IPS DF 4.7 (cell line): ENCODE data around the gene OPN4.

ENCODE experiments used
- DNase-seq: peaks from one replicate; pipeline ENCODE4 v3.0.0-alpha.2; 2013; ENCODE audit warnings: low spot score; ENCODE audit errors: extremely low read depth

Gene OPN4

DNA sequence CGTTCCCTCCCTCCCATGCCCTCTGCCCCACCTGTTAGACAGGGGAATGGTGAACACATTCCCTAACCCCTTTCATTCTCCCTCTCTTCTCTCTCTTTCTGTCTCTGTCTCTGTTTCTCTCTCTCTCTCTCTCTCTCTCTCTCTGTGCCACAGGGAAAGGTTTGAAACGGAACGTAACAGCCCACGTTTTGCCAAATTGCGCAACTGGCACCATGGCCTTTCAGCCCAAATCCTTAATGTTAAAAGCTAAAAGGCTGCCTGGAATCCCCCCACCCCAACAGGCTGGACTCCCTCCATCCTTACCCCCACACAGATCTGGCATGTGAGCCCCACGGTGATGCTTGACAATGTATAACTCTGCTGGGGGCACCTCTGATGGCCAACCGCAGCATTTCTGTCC lies 44.8 kb downstream of the OPN4 start:
- DNase-seq: no peak

DNA sequence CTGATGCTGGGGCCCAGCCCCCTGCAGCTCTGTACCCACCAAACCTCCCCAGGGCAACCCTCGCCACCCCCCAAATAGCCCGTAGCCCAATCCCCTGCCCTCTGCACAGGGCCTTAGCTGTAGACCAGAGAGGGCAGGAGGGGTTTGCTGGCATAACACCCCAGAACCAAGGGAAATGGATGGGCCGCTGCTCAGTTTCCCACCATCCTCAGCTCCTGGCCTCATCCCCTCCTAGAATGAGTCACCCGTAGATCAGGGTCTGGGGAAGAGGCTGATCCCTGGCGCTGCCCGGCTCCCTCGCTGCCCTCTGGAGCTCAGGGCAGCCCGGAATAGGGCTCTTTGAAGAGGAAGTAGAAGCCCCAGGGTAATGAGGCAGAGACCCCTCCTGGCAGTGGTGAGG lies 45.2 kb downstream of the OPN4 start:
- DNase-seq: no peak

DNA sequence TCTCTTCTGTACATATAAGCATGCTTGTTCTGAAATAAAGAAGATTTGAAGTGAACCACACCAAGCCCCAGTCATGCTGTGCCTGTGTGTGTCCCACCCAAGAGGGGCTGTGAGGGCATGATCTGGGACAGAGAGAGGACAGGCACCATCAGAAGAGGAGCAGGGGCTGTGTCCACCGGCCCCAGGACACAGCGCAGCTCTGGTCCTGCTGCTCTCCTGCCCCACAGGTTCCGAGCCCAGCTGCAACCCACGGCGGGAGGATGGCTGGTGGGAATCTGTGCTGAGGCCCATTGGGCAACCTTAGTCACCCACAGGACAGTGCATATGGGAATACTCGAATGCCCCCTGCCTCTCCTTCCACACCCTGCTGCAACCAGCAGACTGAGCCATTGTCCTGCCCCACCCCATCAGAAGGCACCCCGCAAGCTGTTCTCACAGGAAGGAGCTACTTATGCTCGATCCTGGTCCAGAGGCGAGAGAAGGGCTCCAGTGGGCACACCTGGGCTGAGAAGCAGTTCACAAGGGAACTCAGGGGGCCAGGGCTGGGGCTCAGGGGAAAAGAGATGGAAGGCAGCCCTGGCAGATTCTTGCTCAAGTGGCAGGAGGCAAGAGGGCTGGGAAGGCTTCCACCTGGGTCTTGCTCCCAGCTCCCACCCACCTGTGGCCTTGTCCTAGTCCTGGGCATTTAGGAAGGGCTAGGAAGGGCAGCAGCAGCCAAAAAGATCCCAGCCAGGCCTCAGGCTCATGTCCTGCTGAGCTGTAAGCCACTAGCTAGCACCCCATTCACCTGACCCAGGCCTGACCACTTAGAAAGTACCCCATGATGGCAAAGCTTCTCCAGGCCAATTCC lies 45.9 kb downstream of the OPN4 start:
- no peak for DNase-seq

DNA sequence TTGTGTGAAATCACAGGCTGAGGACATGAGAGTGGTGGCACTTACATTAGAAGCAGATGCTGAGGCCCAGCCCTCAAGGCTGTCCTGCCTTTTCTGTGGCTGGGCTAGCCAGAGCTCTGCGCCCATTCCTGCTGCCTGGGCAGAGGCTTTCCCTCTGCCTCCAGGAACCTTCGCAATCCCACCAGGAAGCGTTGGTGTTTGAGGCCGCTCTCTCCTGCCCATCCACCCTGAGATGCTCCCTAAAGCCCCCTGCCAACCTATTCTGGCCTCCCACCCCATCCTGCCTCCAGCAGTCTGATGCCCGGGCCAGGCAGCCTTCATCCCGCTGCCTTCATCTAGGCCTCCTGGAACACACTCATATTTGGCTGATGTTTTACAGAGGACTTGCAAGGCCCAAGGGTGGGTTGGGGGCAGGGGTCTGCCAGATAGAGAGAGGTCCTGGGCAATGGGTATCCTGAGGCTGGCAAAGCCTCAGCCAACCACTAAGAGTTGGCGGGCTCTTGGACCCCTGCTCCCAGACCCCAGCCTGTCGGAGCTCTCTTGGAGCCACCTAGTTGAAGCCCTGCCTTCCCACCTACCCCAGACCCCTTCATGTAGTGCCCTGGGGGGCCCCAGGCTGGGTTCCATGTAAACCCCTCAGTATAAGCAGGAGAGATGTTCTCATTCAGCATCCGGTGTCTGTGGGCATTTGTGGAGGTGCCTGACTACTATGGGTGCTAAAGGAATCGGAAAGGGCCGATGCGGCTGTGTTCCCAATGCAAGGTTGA lies 46.7 kb downstream of the OPN4 start:
- no peak for DNase-seq

DNA sequence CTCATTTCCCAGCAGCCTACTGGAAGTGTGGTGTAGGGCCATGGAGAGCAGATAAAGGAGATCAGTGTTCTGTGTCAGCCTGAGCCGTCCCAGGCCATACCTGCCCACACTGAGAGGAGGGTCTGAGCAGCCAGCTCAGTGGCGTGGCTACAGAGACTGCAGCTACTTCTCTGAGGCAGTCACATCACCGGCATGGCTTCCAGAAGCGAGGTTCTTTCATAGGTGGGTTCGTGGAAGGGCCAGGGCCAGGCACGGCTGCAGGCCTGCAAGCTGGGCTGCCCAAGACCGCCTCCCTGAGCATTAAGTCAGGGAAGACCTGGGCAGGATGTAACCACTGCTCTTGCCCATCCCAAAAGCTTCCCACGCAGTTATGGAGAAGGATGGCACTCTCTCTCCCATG lies 48.8 kb downstream of the OPN4 start:
- no peak for DNase-seq

DNA sequence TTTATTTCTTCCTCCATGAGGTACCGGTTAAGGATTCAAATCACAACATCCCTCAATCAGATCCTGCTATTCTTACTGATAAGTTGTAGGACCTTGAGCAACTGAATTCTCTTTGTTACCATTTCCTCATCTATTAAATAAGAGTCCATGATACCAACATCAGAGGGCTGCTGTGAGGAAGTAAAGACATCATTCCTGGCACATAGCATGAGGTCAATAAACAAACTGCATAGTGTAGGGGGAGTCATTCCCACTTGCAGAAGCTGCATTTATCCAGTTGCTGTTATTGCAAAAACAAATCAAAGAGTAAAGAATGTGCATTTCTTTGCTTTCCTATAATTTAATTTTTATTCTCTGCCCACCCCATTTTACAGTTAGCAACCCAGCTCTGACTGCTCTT lies 50.8 kb downstream of the OPN4 start:
- no peak for DNase-seq

DNA sequence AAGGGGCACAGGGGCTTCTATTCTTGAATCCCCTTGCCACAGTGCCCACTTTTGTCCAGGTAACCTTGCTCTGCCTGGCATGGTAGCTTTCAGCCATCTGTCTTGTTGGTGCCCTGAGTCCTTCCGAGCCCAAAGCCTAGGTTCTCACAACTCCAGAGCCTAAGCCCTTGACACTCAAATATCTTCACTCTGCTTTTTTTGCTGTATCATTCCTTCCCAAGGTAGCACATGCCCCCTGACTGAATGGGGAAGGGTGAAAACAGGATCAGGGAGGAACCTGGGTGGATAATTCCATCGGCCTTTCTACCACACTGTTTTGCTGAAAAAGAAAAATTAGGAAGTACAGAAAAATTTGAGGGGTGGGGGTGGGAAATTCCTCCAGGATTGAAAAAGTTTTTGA lies 51.6 kb downstream of the OPN4 start:
- no peak for DNase-seq

DNA sequence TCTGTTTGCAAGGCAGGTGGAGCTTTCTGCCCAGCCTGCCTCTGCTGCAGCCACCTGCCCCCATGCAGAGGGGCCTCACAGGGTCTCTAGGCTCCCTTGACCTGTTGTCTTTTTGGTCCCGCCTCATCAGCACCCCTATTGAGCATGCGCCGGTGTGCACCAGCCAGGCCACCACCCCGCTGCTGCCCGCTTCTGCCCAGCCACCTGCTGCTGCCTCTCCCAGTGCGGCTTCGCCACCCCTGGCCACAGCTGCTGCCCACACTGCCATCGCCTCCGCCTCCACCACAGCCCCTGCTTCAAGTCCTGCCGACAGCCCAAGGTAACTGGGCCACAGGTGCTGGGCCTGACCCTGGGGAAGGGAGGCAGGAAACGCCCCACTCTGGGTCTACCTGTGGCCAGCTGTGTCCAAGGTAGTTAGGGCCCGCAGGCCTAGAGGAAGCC lies 52.1 kb downstream of the OPN4 start:
- DNase-seq: no peak

DNA sequence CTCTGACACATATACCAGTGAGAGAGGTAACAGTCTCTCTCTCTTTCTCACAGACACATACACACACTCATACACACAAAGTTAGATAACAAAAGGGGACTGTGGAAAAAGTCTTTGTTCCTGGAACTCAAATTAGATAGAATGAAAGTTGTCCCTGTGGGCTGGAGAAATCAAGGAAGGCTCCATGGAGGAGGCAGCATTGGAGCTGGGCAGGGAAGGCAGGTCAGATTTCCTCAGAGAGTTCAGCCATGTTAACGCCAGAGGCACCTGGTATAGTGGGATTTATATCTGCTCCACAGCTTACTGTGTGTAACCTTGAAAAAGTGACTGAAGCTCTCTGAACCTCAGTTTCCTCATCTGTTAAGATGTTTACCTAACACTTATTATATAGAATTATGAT lies 52.6 kb downstream of the OPN4 start:
- DNase-seq: no peak

DNA sequence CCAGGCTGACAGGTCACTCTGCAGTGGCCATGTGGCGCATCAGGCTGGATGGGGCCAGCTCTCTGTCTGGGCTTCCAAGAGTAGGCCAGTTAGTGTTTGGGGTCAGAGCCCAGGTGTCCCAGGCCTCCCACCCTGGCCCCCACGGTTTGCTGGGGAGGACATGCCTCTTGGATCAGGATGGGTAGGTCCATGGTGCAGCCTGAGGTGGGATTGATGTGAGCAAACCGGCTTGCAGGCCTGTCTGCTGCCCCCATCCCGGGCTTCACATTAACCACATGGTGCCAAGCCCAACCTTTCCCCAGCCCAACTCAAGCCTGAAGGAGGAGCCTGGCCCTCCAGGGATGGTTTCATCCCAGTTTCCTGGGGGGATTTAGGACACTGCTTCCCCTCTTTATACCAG lies 53.2 kb downstream of the OPN4 start:
- DNase-seq: no peak

DNA sequence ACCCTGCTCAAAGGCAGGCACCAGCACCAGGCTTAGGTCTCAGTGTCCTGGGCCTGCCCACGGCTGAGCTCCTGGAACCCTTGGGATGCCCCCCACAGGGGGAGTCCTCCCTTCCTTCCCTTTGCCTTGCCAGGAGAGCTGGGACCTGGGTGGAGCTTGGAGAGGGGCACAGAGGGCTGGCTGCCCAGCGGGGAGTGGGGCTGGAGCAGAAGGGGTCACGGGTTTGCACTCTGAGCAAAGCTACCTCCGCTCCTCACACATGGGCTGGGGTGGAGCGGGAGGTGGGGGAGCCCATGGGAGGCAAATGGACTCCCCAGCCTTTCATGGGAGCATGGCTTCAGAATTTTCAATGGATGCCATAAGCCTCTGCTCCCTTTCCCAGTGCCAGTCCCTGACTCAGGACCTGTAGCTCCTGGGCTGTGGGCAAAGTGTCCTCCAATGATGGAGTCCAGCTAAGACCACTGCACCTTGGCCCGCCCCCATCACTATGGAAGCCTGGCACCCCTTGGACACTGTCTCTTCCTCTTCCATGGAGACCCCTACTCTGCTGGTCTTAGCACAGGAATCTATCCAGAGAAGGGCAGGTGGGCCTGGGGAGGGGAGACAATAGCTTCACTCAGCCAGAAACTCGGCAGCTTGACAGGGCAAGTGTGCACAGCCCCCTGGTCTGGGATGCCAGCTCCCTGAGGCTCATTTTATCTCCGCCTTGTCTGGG lies 53.9 kb downstream of the OPN4 start:
- DNase-seq: no peak

DNA sequence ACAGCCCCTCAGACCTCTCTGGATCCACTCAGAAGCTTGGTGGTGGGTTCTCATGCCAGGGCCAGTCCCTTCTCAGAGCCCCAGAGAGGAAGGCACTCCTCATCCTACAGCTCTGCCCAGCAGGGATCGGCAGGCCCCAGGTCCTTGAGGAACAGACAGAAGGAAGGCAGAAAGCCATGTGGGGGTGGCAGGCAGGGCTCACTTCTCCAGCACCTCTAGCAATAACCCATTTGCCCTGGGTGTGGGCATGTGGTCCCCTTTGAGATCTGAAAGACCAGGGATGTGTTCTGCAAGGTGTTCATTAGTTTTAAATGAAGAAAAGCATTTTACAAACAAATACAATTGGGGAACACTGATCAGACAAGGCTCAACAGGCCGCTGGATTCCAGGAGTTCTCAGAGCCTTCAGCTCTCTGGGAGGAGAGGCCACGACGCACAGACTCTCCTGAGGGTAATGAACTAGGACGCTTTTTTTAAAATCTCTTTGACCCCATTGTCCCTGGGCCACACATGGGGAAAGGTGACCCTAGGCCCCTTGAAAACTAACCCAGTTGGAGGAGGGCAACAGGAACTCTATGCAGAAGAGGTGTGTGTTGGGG lies 54.5 kb downstream of the OPN4 start:
- DNase-seq: no peak

DNA sequence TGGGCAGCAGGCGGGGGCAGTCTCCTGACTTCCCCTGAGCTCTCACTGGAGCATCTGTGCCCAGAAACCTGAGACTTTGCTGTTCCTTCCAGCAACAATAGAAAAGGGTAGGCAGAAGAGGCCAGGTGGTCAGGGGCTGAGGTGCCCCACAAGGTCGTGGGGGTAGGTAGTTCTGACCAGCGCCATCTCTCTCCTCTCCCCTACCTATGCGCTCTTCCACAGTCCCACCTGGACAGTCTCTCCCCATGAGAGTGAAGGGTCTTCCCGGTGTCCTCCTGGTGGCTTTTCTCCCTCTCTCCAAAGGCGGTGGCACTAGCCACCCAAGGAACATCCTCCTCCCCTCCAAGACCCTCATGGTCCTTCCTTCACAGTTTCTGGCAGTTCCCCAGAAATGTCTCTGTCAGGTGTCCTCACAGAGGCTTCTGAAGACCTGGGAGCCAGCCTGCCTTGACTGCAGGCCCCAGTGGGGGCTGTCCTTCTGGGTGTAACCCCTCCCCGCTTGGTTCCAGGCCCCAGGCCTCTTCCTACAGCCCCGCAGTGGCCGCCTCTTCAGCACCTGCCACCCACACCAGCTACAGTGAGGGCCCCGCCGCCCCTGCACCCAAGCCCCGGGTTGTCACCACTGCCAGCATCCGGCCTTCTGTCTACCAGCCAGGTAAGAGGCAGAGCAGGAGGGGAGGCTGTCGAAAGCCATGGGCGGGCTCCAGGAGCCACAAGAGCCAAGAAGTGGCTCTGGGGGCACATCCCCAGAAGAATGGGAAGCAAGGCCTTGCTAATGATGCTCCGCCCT lies 55.2 kb downstream of the OPN4 start:
- DNase-seq: no peak

DNA sequence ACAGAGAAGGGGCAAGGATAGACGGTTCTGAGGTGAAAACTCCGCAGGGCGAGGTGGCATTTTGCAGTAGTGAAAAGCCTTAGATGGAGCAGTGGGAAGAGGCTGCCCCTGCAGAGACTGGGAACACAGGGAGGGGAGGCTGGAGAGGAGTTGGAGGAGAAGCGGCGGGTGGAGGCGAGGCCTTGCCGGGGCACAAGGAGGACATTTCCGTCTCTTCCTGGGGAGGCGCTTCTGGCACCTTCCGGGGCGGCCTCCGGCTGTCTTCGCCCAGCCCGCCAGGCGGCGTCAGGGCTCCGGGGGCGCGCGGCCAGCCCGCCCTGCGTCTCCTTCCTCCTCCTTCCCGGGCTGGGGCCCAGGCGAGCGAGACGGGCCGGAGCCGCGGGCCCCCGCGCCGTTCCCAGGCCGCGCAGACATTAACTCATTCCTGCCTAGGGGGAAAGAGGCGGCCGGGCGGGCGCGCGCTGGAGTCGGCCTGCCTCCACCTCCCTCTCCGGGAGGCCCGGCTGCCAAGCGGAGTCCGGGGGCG lies 56.7 kb downstream of the OPN4 start:
- DNase-seq: no peak

DNA sequence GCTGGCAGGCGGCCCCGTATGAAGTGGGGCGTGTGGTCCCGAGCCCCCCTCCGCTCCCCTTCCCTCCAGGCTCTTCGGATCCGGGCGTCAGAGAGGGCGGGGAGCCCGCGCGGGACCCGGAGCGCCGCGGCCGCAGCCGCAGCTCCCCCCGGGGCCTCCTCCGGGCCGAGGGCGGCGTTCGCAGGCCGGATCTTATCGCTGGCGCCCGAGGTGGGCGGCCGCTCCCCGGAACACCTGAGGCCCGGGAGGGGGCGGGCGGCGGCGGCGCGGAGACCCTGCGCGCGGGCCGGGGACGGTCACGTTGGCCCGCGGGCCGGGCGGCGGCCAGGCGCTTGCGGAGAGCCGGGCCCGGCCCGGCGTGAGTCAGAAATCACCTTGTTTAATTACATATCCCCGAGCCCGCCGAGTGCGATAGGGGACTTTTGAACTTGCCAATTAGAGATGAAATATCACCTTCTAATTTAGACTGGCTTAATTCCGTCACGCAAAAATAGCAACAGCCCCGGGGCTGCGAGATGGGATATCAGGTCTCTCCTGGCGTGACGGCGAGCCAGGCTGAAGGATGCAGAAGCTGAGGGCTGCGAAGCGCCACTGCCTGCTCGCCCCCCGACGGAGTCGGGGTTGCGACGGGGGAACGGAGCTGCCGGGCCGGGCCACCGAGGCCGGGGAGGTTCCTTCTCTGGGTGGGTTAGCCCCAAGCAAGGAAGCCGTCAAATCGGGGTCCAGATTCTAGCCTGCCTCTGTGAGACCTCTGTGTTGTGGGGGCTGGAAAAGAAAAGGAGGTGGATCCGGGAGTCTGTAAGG lies 57.4 kb downstream of the OPN4 start:
- DNase-seq: no peak

DNA sequence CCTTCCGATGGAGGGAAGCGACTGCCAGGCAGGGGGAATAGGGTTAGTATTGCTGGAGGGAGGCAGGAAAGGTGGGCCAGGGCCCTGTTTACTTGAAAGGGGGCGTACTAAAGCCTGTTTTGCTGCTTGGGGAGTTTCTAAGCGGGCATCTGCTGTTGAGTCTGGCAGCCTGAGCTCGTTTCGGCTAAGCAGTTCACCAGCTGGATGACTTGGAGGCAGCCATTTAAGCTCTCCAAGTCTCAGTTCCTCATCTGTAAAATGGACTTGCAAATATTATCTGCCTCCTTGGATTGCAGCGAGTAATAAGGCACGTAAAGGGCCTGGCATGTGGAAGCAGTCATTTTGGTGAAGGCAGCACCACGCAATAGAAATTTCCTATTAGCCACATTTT lies 58.0 kb downstream of the OPN4 start:
- DNase-seq: no peak

DNA sequence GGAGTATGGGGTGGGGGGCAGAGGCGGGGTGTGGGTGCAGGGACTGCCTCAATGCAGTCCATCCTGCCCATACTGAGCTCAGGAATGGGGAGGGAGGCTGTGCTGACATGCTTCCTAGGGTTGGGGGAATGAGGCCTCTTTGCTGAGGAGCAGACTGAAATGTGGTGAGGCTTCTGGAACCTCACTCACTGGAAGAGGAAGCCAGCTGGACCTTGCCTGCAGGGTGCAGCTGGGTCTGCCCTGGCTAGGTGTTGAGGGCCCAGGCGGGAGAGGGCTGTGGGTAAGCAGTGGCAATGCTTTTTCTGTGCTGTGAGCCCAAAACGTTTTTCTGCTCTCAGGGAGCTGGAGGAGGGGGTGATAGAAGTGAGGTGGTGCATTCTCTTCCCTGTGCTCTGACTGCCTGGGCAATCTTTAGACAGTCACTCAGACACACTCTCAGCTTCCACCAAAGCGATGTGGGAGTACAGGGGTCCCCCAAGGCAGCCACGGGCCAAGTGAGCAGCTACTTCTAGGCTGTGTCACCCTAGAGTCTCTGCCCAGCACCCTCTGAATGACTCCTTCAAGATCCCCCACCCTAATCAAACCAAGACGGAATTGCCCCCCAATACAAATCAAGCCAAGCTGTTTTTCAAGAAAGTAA lies 60.9 kb downstream of the OPN4 start:
- no peak for DNase-seq

DNA sequence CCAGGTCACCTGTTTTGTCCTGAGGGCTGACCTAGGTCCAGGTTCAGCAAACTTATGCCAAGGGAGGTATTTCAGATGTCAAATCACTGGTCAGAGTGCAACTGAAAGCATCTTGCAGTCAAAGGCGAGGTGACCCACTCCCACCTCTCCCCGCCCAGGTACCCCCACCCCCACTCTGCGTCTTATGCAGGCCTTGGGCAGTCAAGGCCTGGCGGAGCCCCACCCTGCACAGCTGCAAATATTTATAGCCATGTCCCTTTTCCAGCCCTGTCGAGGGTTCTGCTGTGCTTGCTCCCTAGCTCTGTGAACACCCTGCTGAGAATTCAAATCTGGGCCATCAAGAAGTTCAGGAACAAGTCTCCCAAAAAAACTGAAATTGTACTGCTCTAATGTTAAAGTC lies 61.5 kb downstream of the OPN4 start:
- DNase-seq: no peak
